ENCODE data around the gene CACNG6.
"Not testable (repeated sequence)": the region's sequence is repeated elsewhere in the genome, so short reads cannot be mapped to it uniquely, and the experiment has no call there.

Gene CACNG6

GRCh38 chr19:53947624-53948023 lies 43.8 kb upstream of the CACNG6 start:
- H3K4me3 ChIP-seq (replicated peaks in 1 of 2; ENCODE audit: low read depth in 2 of 2, low read length in 2 of 2): no peak overlapping the region
- peak in 1 of 2 donors; percentile 33 for DNase-seq (ENCODE audit: low read depth in 2 of 2)
- TF ChIP-seq CTCF (IDR thresholded peaks at IDR 0.05; ENCODE audit: low read depth, low read length): peak; percentile 18

GRCh38 chr19:53948611-53949010 lies 42.8 kb upstream of the CACNG6 start:
- not testable (repeated sequence) for DNase-seq (ENCODE audit: low read depth in 2 of 2); H3K4me3 ChIP-seq (replicated peaks in 1 of 2; ENCODE audit: low read depth in 2 of 2, low read length in 2 of 2)

DNA sequence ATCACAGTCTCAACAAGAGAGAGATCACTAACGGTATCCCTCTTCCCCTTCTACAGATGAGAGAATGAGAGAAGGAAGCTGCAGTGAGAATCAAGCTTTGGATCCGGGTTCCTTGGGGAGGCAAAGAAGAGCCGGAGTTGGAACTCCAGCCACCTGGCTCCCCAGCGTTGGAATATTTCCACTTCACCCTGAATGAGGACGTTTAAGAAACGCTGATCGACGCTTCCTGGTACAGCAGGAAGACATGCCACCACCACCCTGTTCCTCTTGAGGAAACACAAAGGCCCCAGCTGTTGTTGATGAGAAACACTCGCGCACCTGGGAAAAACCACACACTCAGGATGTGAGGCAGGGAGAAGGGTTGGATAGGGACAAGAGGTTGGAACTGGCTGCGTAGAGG lies 40.0 kb upstream of the CACNG6 start:
- H3K4me3 ChIP-seq (replicated peaks in 1 of 2; ENCODE audit: low read depth in 2 of 2, low read length in 2 of 2): no peak overlapping the region
- DNase-seq (ENCODE audit: low read depth in 2 of 2): no peak
- TF ChIP-seq CTCF (IDR thresholded peaks at IDR 0.05; ENCODE audit: low read depth, low read length): no peak

DNA sequence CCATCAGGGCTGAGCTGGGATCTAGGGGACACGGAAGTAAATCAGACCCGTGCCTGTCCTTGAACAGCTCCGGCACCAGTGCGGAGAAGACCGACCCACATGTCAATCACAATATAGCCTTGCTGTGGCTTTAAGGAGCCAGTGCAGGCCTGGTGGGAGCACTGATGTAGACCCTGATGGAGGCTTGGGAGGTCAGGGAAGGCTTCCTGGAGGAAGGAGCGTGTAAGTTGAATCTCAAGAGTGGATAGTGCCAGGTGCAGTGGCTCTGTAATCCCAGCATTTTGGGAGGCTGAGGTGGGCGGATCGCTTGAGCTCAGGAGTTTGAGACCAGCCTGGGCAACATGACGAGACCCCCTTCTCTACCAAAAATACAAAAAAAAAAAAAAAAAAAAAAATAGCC lies 39.5 kb upstream of the CACNG6 start:
- no peak for TF ChIP-seq CTCF (IDR thresholded peaks at IDR 0.05; ENCODE audit: low read depth, low read length)
- DNase-seq (ENCODE audit: low read depth in 2 of 2): no peak
- no peak overlapping the region for H3K4me3 ChIP-seq (replicated peaks in 1 of 2; ENCODE audit: low read depth in 2 of 2, low read length in 2 of 2)

DNA sequence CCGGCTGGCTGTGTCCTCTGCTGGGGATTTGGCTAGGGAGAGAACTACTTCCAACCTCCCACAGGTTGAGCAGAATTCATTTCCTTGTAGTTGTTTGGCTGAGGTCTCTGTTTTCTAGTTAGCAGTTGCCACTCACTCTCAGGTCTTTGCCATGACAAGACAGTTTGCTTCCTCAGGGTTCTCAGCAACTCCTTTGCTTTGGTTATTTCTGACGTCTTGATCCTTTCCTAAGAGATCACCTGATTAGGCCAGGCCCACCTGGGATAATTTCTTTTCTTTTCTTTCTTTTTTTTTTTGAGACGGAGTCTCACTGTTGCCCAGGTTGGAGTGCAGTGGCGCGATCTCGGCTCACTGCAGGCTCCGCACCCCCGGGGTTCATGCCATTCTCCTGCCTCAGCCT lies 38.1 kb upstream of the CACNG6 start:
- no peak overlapping the region for H3K4me3 ChIP-seq (replicated peaks in 1 of 2; ENCODE audit: low read depth in 2 of 2, low read length in 2 of 2)
- no peak for DNase-seq (ENCODE audit: low read depth in 2 of 2)
- TF ChIP-seq CTCF (IDR thresholded peaks at IDR 0.05; ENCODE audit: low read depth, low read length): no peak

DNA sequence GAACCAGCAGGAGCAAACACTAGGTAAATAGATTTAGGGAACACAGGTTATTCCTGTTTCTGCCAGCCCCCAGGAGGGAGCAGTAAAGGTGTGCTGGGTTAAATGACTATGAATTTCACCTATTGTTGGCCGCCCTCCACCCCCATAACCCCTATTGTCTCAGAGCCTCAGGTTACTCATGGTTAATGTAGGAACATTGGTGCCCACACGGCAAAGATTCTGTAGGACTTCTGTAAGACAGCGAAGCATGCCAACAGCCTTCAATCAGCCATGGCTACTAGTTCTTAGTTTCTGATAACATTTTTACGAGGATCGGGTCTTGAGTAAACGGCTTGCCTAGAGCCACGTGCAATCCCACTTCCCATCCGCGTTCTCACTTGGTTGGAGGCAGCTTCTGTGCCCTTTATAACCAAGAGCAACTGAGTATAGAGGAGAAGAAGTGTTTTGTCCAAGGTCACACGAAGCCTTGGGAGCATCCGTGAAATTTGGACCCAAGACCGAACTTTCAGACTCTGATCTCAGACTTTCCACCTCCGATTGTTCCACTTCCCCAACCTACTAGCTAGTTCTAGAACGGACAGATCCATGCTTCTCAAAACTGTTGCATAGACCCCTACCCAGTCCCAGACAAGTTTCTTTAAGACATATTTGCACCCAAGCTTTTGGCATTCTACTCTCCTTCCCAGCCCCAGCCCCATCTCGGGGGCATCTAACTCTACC lies 33.8 kb upstream of the CACNG6 start:
- no peak for TF ChIP-seq CTCF (IDR thresholded peaks at IDR 0.05; ENCODE audit: low read depth, low read length)
- DNase-seq (ENCODE audit: low read depth in 2 of 2): no peak
- no peak overlapping the region for H3K4me3 ChIP-seq (replicated peaks in 1 of 2; ENCODE audit: low read depth in 2 of 2, low read length in 2 of 2)

DNA sequence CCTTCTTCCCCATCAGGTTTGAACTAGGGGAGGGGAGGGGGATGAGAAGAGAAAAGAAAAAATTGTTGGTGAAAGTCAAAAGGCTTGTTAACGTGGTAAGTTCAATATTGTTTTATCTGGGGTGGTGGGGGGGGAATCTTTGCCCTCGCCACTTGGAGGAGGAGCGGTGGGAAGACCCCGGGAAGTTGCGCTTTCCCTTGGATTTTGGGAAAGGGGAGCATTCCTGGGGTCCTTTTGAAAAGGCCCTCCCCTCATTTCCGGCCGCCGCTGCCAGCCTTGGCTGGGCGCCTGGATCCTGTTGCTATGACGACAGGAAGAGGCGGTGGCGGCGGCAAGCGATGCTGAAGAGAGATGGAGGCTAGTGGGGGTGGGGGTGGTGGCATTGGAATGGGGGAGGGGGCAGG lies 33.3 kb upstream of the CACNG6 start:
- no peak overlapping the region for H3K4me3 ChIP-seq (replicated peaks in 1 of 2; ENCODE audit: low read depth in 2 of 2, low read length in 2 of 2)
- DNase-seq (ENCODE audit: low read depth in 2 of 2): peak in 1 of 2 donors; percentile 54
- TF ChIP-seq CTCF (IDR thresholded peaks at IDR 0.05; ENCODE audit: low read depth, low read length): no peak

All from cardiac fibroblast (primary cell).